Stimulated activated effector memory CD8-positive, alpha-beta T cell treated with anti-CD3 and anti-CD28 coated beads, Interleukin-12 subunit alpha, Interleukin-12 subunit beta, amount 100 ng/mL, for 72 hours (primary cell): ENCODE results near the gene MAFF.
"Not testable (repeated sequence)": the region's sequence is repeated elsewhere in the genome, so short reads cannot be mapped to it uniquely, and the experiment has no call there.

Source experiments
- ATAC-seq: fragments of 150-1000 bp; cut with Tn5 transposase; 2 replicates; pipeline ENCODE4 v1.10.0; 2021
- DNase-seq, 2 donors: peaks; one replicate each; pipeline ENCODE4 v3.0.0; 2021 to 2022; ENCODE audit warnings: low spot score in 2 of 2
- H3K27ac Mint-ChIP-seq: one replicate; pipeline ENCODE4 v1.8.0; 2022; ENCODE audit warnings: mild to moderate bottlenecking, mixed read lengths
- H3K36me3 Mint-ChIP-seq: one replicate; pipeline ENCODE4 v1.8.0; 2022; ENCODE audit warnings: mild to moderate bottlenecking, mixed read lengths
- H3K4me1 Mint-ChIP-seq: one replicate; pipeline ENCODE4 v1.8.0; 2022; ENCODE audit warnings: mixed read lengths
- H3K4me3 Mint-ChIP-seq: one replicate; pipeline ENCODE4 v1.8.0; 2022; ENCODE audit warnings: mild to moderate bottlenecking, mixed read lengths
- H3K9me3 Mint-ChIP-seq: one replicate; pipeline ENCODE4 v1.8.0; 2022; ENCODE audit warnings: mixed read lengths

The MAFF gene

DNA sequence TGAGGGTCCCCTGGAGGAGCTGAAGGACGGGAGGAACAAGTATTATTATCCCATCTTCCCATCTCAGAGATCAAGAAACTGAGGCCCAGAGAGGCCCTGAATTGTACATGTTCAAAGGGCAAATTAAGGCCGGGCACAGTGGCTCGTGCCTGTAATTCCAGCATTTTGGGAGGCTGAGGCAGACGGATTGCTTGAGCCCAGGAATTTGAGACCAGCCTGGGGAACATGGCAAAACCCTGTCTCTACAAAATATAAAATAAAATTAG lies 28.2 kb upstream of the MAFF start:
- H3K4me3 Mint-ChIP-seq = no peak overlapping the region
- ATAC-seq (no peak), DNase-seq (no peak)
- H3K36me3 Mint-ChIP-seq = peaks cover 11% of the 10 kb centered on the region
- no peaks in the 10 kb centered on the region for H3K9me3 Mint-ChIP-seq
- peaks cover 56% of the 10 kb centered on the region for H3K4me1 Mint-ChIP-seq
- H3K27ac Mint-ChIP-seq = peak overlapping the region; percentile 92

- DNase-seq (no peak), ATAC-seq (no peak)
- Mint-ChIP-seq H3K9me3 (no peaks in the 10 kb centered on the region), H3K4me1 (peaks cover 66% of the 10 kb centered on the region), H3K36me3 (peaks cover 8% of the 10 kb centered on the region), H3K4me3 (no peak overlapping the region), H3K27ac (peak overlapping the region; percentile 92)
Measured at GRCh38 chr22:38174626-38175025, 27.2 kb upstream of the MAFF start.

DNA sequence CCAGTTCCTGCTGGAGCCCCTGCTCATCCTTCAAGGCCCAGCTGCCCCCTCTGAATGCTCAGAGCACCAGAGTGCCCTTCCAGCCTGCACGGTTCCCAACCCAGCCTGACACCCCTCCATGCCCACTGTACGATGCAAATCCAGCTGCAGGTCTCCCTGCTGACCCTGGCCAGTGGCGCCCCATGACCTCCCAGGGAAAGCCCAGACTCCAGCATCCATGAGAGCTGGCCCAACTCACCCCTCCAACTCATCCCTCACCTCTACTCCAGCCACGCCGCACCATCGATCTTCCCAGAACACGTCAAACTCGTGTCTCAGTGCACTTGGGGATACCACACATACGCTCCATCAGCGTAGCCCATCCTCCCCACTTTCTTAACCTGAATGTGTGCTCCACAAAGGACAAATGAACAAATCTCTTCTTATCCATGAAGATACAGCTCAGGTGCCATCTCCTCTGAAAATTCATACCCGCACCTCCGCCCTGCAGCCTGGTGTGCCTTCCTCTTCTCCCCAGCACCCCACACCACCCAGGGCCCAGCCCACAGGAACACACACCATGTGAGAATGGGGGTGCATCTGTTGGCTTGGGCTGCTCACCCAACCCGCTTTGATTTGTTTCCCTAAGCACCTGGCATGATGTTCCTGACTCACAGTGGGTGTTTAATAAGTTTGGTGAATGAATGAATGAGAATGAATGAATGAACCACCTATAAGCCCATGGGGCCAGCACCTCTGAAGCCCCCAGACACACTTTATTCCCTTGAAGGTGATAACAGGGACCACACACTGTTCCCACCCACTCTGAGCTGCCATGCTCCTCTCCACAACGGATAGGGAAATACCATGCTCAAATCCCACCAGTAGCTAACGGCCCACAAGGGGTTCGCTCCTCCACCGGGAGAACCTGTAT lies 26.3 kb upstream of the MAFF start:
- ATAC-seq = no peak
- Mint-ChIP-seq H3K36me3 (peaks cover 16% of the 10 kb centered on the region), H3K4me3 (no peak overlapping the region), H3K27ac (peak overlapping the region; percentile 15), H3K4me1 (peaks cover 74% of the 10 kb centered on the region), H3K9me3 (no peaks in the 10 kb centered on the region)
- DNase-seq = no peak

- peaks cover 82% of the 10 kb centered on the region for H3K4me1 Mint-ChIP-seq
- DNase-seq (peak in 1 of 2 donors; percentile 60), ATAC-seq (no peak)
- H3K4me3 Mint-ChIP-seq = peak overlapping the region; percentile 35
- peaks cover 24% of the 10 kb centered on the region for H3K36me3 Mint-ChIP-seq
- no peaks in the 10 kb centered on the region for H3K9me3 Mint-ChIP-seq
- peak overlapping the region; percentile 15 for H3K27ac Mint-ChIP-seq
Measured at GRCh38 chr22:38176170-38176741, 25.5 kb upstream of the MAFF start.

DNA sequence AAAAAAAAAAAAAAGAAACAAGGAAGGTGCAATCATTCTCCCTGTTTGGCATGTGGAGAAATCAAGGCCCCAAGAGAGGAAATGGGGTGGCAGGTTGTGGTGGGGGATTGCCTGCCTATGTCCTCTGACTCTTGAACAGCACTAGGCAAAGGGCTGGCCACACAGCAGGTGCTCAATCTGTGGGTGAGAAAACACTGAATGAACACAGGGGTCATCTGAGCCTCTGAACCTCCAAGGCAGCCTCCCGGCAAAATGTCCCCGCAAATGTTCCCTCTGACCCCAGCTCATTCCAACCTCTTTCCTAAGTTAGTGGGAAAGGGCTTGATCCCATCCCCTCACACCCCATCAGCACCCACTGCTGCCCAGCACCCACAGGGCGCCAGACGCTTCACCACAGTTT lies 24.8 kb upstream of the MAFF start:
- H3K9me3 Mint-ChIP-seq = no peaks in the 10 kb centered on the region
- no peak for ATAC-seq
- H3K36me3 Mint-ChIP-seq = peaks cover 30% of the 10 kb centered on the region
- H3K4me1 Mint-ChIP-seq = peaks cover 86% of the 10 kb centered on the region
- peak overlapping the region; percentile 15 for H3K27ac Mint-ChIP-seq
- DNase-seq = no peak
- H3K4me3 Mint-ChIP-seq = peak overlapping the region; percentile 35

- peak overlapping the region; percentile 35 for H3K4me3 Mint-ChIP-seq
- H3K9me3 Mint-ChIP-seq, ATAC-seq, DNase-seq: not testable (repeated sequence)
- H3K4me1 Mint-ChIP-seq = peaks cover 82% of the 10 kb centered on the region
- H3K27ac Mint-ChIP-seq = peak overlapping the region; percentile 15
- peaks cover 30% of the 10 kb centered on the region for H3K36me3 Mint-ChIP-seq
Measured at GRCh38 chr22:38177571-38177925, 24.2 kb upstream of the MAFF start.

DNA sequence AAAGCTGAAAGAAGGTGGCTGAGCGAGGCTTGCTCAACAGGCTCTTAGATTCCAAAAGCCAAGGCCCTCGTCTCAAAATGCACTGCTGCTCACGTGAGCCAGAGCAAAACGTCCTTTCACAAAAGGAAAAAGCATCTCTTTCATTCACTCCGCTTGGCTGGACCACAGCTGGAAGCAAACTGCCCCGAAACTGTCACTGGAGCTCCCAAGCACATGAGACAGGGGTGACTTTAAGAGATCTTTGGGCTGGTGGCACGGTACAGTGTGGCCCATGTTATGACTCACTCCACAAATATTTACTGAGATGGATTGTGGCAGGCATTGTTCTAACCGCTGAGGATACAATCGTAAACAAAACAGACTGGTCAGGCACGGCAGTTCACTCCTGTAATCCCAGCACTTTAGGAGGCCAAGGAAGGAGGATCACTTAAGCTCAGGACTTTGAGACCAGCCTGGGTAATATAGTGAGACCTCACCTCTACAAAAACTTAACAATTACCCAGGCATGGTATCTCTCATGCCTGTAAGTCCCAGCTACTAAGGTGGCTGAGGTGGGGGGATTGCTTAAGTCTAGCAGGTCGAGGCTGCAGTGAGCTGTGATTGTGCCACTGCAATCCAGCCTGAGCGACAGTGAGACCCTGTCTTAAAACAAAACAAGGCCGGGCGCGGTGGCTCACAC lies 23.7 kb upstream of the MAFF start:
- no peaks in the 10 kb centered on the region for H3K9me3 Mint-ChIP-seq
- ATAC-seq (no peak), DNase-seq (no peak)
- H3K4me1 Mint-ChIP-seq = peaks cover 77% of the 10 kb centered on the region
- H3K27ac Mint-ChIP-seq = no peak overlapping the region
- H3K4me3 Mint-ChIP-seq = peak overlapping the region; percentile 35
- peaks cover 30% of the 10 kb centered on the region for H3K36me3 Mint-ChIP-seq

DNA sequence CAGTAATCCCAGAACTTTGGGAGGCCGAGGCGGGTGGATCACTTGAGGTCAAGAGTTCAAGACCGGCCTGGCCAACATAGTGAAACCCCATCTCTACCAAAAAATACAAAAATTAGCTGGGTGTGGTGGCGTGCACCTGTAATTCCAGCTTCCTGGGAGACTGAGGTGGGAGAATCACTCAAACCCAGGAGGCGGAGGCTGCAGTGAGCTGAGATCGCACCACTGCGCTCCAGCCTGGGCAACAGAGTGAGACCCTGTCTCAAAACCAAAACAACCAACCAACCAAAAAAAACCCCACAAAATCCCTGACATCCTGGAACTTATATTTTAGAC lies 23.2 kb upstream of the MAFF start:
- not testable (repeated sequence) for DNase-seq, H3K4me3 Mint-ChIP-seq, ATAC-seq, H3K9me3 Mint-ChIP-seq
- Mint-ChIP-seq H3K4me1 (peaks cover 72% of the 10 kb centered on the region), H3K36me3 (peaks cover 30% of the 10 kb centered on the region), H3K27ac (peak overlapping the region; percentile 17)

DNA sequence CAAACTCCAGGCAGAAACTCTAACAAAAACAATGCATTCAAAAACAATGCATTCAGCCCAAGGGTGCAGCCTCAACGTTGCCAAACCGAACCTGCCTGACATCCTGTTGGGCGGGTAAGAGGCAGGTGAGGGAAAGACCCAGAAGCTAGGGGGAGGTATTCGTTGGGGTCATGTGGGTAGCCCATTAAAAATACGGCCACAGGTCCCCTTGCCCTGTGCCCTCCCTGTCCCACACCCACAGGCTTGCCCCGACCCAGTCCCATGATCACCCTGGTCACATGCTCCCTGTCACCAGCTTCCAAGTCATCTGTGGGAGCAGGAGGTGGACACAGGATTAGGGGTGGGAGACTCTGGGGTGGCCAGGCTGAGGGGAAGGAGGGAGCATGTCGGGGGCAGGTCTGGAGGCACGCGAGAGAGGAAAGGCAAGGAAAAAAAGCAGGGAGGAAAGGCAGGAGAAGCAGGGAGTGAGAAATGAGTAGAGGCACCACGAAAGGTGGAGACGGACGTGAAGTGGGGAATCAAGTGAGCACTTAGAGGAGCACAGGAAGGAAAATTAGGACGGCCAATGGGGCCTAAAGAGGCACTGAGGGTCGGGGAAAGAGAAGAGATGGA lies 20.8 kb upstream of the MAFF start:
- H3K4me3 Mint-ChIP-seq = peak overlapping the region; percentile 98
- H3K27ac Mint-ChIP-seq = peak overlapping the region; percentile 99
- peaks cover 30% of the 10 kb centered on the region for H3K36me3 Mint-ChIP-seq
- H3K9me3 Mint-ChIP-seq = no peaks in the 10 kb centered on the region
- ATAC-seq (no peak), DNase-seq (peak in 1 of 2 donors; percentile 76)
- peaks cover 55% of the 10 kb centered on the region for H3K4me1 Mint-ChIP-seq

DNA sequence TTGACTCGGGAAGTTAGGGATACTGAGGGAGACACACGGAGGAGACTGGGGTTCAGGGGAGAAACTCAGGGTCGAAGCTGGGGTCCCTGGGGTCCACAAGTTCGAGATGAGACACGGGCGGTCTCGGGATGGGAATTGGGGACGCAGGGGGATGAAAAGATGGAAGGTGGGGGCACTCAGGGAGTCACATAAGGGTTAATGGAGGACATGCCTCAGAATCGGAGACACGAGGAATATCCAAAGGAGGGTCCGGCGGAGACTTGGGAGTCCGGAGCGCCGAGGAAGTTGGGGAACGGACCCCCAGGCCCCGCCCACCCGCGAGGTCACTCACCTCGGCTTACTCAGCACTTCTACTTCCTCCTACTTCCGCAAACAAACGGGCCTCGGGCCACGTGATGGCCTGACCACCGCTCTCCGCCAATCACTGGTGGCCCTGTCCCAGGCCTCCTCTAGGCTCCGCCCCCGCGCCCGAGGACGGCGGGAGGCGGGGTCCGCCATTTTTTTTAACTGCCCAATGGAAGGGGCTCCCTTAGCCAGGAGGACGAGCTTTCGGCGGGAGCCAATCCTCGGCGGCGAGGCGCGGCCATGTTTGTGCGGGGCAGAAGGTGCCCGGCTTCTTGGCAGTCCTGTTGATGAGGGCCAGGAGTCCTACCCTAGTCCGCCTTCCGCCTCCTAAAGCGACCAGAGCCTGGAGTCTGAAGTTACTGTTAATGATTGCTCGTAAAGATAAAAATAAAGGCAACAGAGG lies 20.2 kb upstream of the MAFF start, which contains the start of gene PLA2G6:
PLA2G6 (minus strand) TSS at position 378 of the 748 bp plus-strand sequence. CDS start 12,404 bp downstream, outside the sequence.
- H3K9me3 Mint-ChIP-seq = no peaks in the 10 kb centered on the region
- H3K4me3 Mint-ChIP-seq = peak within 1 kb of the TSS; percentile 98
- DNase-seq (peak; percentile 96 to 99), ATAC-seq (peak; percentile 89)
- peaks cover 48% of the 10 kb centered on the region for H3K4me1 Mint-ChIP-seq
- H3K36me3 Mint-ChIP-seq = peaks cover 30% of the 10 kb centered on the region
- H3K27ac Mint-ChIP-seq = peak within 1 kb of the TSS; percentile 99

DNA sequence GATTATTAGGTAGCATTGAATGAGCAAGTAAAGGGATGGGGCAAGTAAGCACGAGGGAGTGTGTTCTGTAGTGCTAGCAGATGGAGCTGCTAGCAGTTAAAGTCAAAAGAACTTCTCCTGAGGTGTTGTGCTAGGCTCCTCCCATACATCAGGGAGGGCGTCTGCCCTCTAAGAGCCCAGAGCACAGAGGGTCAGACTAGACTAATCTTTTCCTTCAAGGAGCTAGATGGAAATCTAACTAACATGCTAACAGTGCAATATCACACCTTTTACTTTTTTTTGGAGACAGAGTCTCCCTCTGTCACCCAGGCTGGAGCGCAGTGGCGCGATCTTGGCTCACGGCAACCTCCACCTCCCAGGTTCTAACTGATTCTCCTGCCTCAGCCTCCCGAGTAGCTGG lies 17.0 kb upstream of the MAFF start:
- Mint-ChIP-seq H3K4me1 (peaks cover 24% of the 10 kb centered on the region), H3K36me3 (peaks cover 21% of the 10 kb centered on the region), H3K27ac (no peak overlapping the region), H3K4me3 (no peak overlapping the region), H3K9me3 (no peaks in the 10 kb centered on the region)
- DNase-seq = no peak
- no peak for ATAC-seq

- no peak for DNase-seq
- H3K4me3 Mint-ChIP-seq = no peak overlapping the region
- H3K27ac Mint-ChIP-seq = peak overlapping the region; percentile 51
Measured at GRCh38 chr22:38186429-38186828, 15.4 kb upstream of the MAFF start.

GRCh38 chr22:38187413-38188212 lies 14.2 kb upstream of the MAFF start:
- ATAC-seq (no peak), DNase-seq (no peak)
- H3K4me1 Mint-ChIP-seq = no peaks in the 10 kb centered on the region
- H3K4me3 Mint-ChIP-seq = no peak overlapping the region
- H3K36me3 Mint-ChIP-seq = no peaks in the 10 kb centered on the region
- H3K27ac Mint-ChIP-seq = no peak overlapping the region
- H3K9me3 Mint-ChIP-seq = no peaks in the 10 kb centered on the region

More at GRCh38 chr22:38186429-38186828, 15.4 kb upstream of the MAFF start:
- no peaks in the 10 kb centered on the region for H3K9me3 Mint-ChIP-seq
- H3K4me1 Mint-ChIP-seq = peaks cover 8% of the 10 kb centered on the region
- ATAC-seq = no peak
- H3K36me3 Mint-ChIP-seq = peaks cover 6% of the 10 kb centered on the region

DNA sequence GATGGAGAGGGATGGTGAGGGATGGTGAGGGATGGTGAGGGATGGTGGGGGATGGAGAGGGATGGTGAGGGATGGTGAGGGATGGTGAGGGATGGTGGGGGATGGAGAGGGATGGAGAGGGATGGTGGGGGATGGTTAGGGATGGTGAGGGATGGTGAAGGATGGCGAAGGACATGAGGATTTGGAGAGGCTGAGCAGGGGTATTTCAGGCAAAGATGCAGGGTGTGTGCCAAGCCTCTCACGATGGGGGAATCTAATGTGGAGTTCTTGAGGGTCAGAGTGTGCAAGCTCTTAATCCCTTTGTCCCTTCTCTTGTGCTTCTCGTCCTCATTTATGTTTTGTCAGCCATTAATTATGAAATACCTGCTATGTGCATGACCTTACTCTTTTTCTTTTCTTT lies 12.7 kb upstream of the MAFF start:
- peaks cover 6% of the 10 kb centered on the region for H3K4me1 Mint-ChIP-seq
- H3K36me3 Mint-ChIP-seq = no peaks in the 10 kb centered on the region
- H3K9me3 Mint-ChIP-seq = no peaks in the 10 kb centered on the region
- peak overlapping the region; percentile 68 for H3K27ac Mint-ChIP-seq
- no peak for ATAC-seq
- no peak for DNase-seq
- no peak overlapping the region for H3K4me3 Mint-ChIP-seq
